MM.1S (cell line): ENCODE data around the gene RUNX2.

Experiments
- CTCF ChIP-seq: fragments of 300-600 bp; sonication (generic); IDR thresholded peaks from 2 replicates; pipeline ENCODE4 v1.5.1; 2016; ENCODE audit warnings: antibody characterized with exemption, low read length, mixed read lengths
- EZH2 ChIP-seq: fragments of 300-600 bp; sonication (generic); optimal IDR thresholded peaks from 2 replicates; pipeline ENCODE3; 2017; ENCODE audit warnings: low read depth, mild to moderate bottlenecking, antibody characterized with exemption, low read length, mixed read lengths
- EZH2phosphoT487 ChIP-seq: fragments of 300-600 bp; sonication (generic); IDR thresholded peaks from 2 replicates; pipeline ENCODE4 v1.6.1; 2018; ENCODE audit warnings: antibody characterized with exemption, low read length

- TF ChIP-seq CTCF (no peak), EZH2phosphoT487 (no peak), EZH2 (no peak)
Measured at GRCh38 chr6:45635284-45635867, 307.2 kb downstream of the RUNX2 start.
